GM18858 (cell line): Measurements from ENCODE around the gene AGPAT3.

Experiments used
- ATAC-seq: cut with Tn5 transposase; IDR thresholded peaks from one replicate; pipeline ENCODE4 v1.9.1; 2021; ENCODE audit not compliant: unreplicated experiment

AGPAT3 gene

DNA sequence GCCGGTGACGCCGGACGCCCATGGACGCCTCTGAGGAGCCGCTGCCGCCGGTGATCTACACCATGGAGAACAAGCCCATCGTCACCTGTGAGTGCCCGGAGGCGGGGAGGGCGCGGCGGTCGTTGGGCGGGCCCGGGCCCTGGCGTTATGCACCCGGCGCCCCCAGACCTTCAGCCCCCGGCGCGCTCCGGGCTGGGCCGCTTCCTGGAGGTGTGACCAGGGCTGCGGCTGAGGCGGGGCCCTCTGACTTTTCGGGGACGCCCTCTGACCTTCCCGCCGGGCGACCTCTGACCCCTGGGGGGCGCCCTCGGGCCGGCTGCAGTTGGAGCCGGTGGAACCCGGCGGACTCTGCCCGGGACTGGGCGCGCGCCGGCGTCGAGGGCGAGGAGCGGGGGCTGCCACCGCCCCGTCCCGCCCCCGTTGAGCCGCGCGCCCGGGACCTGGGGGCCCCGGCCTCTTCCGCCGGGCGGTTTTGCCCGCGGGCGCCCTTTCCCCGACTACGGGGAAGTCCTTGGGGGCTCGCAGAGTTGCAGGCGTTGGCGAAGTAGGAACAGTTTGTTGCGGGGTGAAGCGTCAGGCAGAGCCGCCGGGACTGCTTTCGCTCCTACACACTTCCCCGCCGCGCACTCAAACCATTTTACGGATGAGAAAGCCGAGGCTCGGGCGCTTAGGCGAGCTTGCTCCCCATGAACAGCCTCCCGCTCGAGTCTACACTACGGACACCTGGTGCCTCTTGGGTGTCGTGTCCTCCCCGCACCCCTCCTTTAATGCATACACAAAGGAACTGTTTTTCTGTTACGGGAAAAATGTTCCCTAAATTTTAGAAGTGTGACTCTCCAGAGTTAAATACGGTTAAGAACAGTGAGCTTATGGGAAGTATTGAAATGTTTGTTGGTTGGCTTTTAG, 147.7 kb downstream of the AGPAT3 start:
- peak; percentile 40 for ATAC-seq

DNA sequence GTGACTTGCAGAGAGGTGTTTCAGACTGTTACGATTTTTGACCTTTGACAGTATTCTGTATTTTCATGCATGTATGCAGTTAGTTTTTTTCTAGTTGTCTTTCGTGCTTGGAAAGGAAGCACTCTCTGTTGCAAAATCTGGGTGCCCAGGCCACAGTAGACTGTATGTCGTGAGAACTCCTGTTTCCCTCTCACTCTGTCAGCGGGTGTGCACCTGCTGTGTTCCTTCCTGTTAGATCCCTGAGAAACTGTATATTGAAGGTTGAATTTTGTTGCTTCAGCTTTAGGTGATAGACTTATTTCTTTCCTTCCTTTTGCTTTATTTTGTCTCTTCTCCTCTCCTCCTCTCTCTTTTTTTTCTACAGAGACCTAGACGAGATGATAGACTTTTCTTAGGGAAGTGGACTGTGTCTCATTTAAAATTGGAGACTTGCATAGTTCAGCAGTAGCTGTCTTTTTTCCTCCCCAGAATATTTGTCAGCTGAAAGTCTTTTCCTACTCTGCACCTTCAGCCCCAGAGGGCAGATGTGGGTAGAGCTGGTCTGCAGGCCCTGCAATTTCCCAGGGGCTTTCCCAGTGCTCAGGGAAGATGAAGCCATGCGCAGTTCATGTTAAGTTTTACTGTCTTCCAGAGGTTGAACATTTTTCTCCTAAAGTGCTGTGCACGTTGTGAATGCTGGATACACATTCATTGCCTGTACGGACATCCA, 148.5 kb downstream of the AGPAT3 start:
- no peak for ATAC-seq

DNA sequence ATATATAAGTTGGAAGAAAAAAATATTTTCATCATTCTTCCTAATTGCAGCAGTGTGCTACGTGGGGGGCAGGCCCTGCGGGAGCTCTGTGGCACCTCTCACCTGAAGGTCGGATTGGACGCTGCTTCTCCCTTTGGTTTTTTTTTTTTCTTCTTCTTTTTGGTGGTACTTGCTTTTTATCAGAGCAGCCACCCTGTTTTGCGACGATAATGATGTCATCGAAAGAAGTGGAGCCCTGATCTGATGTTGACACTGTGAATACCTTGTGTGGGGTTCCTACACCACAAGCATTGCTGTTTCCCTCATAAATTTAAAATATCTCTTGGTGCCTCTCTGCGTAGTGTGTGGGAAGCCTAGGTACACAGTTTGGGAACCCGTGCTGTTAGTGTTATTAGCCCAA, 152.6 kb downstream of the AGPAT3 start:
- ATAC-seq, result no peak

DNA sequence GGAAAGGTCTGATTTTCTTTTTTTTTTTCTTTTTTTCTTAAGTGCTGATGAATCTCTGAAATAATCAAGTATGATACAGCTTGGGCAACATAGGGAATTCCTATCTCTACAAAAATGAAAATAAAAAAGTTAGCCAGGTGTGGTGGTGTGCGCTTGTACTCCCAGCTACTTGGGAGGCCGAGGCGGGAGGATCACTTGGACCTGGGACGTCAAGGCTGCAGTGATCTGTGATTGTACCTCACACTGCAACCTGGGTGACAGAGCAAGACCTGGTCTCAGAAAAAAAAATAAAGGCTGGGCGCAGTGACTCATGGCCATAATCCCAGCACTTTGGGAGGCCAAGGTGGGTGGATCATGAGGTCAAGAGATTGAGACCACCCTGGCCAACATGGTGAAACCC, 153.1 kb downstream of the AGPAT3 start:
- no peak for ATAC-seq

DNA sequence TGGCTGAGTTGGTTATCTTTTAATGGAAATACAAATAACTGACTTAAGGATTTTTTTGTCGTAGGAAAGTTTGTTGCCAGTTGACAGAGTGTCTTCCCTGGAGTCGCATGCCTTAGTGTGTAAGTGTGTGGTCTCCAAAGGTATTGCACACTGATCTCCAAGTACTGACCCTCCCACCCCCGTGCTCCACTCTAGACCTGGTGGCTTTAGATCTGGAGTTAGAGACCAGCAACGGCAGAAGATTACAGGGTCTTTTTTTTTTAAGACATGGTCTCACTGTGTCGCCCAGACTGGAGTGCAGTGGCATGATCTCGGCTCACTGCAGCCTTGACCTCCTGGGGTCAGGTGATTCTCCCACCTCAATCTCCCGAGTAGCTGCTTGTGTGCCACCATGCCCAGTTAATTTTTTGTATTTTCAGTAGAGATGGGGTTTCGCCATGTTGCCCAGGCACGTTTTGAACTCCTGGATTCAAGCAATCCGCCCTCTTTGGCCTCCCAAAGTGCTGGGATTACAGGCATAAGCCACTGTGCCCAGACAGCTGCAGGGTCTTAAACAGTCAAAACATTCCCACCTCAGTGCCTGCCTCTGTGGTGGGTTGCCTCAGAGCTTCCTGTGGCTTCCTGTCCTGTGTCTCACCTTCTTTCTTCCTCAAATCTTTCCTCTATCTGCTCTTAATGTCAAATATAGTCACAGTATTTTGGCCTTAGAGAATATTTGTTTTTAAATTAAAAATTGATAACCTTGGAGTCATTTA, 154.0 kb downstream of the AGPAT3 start:
- ATAC-seq, result no peak

DNA sequence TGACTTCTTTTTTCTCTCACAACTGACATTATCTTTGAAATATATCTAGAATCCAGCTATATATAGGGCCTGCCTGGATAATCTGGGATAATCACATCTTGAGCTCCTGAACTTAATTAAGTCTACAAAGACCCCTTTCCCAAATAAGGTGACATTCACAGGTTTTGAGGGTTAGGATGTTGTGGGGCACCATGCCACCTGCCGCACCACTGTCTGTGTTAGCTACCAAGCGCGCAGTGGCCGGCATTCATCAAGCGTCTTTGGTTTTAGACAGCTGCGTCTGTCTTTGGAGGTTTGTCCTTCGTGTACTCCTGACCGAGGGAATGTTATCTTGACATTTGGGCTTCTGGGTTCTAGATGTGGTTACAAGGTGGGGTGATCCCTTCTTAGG, 154.5 kb downstream of the AGPAT3 start:
- no peak for ATAC-seq

DNA sequence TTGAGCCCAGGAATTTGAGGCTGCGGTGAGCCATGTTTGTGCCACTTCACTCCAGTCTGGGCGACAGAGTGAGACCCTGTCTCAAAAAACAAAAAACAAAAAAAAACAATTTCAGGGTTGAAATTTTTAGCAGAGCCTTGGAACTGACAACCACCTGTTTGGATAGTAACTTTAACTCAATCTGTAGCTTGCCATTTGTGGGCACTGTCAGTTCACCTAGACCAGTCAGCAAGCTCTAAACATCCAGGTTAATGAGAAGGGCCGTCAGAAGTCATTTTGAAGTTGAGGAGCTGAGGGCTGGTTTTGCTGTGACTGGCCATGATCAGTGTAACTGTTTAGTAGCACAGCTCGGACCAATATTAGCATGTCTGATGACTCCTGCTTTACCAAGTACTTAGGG, 155.5 kb downstream of the AGPAT3 start:
- no peak for ATAC-seq

DNA sequence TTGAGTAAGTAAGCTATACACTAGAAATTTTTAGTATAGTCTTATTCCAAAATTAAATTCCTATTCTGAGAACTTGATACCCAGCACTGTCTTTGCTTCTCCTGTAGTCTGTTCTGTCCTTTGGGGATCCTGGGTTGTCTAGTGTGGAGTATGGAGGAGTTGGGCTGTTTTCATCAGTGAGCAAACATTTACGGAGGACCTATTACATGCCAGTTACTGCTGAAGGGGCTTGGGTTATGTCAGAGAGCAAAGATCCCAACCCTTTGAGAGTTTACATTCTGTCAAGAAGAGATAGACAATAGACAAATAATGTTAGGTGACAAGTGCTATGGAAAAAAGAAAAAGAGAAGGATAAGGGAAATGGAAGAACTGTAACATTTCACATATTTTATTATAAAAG, 156.0 kb downstream of the AGPAT3 start:
- no peak for ATAC-seq

DNA sequence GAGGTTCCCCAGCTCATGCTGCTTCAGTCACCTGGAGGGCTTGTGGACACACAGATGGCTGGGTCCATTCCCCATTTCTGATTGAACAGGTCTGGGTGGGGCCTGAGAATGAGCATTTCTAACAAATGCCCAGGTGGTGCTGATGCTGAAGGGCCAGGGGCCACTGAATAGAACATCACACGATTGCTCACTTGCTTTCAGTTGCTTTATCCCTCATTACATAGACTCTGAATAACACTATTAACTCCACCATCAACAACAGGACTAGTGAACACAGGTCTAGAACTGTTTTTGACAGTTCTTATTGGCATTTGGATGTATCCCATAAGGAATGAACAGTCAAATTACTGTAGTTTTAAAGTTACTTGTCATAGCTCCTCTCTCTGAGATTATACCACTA, 159.2 kb downstream of the AGPAT3 start:
- ATAC-seq, result no peak

DNA sequence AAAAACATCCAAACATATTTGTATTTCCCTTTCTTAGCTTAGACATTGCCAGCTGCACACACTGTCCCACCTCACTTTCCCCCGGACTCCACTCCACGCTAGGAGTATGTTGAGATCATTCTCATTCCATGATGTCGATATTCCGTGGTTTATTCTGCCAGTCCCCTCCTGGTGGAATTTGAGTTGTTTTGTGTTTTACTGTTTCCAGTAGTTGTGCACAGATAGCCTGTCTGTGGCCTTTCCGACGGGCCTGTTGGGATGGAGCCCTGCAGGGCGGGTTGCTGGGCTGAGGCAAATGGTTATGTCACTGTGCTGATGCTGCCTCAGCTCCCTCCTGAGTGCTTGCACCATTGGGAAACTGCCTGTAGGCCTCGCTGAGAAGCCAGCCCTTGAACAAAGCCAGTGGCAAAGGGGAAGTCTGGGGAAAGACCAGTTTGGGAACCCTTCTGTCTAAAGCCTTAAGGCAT, 159.9 kb downstream of the AGPAT3 start:
- ATAC-seq, result no peak

DNA sequence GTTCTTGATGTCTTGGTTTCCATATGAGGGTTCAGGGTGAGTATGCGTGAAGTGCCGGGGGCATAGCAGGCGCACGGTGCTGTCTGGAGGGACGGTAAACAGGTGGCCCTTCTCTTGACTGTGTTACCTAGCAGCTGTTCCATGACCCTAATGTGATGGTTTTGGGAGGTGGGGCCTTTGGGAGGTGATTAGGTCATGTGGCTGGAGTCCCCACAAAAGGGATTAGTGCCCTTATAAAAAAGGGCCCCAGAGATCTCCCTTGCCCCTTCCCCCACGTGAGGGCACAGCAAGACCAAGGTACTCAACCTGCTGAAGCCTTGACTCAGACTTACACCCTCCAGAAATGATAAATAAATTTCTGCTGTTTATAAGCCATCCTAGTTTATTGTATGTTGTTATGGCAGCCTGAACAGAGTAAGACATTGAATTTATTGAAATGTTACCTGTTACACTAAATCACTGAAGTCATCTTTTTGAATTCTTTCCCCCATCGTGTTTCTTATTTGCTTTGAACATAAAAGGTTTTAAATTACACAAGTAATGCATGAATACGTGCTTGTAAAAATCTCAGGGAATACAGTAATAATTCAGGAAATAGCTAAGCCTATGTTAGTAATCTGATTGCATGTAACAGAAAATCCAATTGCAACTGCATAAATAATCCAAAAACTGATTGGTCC, 162.7 kb downstream of the AGPAT3 start:
- no peak for ATAC-seq

DNA sequence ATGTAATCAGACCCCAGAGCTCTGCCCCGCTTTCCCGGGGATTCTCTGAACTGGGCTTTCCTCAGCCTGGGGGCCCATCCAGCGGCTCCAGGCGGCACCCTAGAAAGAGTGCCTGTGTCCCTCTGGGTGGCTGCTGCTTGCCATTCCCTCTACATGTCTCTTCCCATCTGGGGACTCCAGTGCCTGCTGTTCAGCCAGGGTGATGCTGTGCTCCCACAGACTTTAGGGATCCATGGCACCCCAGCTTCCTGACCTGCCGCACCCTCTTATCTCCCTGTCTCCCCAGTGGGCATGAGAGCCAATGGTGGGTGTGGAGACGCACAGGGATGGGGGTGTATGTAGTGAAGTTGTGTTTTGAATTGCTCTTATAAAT, 163.2 kb downstream of the AGPAT3 start:
- no peak for ATAC-seq

DNA sequence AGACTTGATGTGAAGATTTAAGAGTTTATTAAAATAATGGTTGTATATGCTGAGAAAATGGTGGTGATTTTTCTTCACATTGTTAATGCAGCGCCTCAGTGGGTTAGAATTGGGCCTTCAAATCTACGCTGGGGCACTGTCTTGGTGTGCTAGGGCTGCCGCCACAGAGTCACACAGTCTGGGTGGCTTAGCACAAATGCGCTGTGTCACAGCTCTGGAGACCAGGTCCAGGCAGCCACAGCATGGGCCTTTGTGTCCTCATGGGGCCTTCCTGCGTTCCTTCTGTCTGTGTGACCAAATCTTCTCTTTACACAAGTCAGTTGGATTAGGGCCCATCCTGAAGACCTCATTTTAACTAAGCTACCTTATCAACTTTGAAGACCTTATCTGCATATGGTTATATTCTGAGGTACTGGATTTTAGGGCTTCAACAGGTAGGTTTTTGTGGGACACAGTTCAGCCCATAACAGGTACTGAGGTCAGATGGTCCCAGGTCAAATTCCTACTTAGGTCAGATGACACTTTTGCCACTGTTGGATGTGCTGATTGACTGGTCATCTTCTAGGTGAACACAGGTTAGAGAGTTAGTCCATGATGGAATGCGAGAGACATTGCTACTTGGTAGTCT, 164.6 kb downstream of the AGPAT3 start:
- ATAC-seq, result no peak

DNA sequence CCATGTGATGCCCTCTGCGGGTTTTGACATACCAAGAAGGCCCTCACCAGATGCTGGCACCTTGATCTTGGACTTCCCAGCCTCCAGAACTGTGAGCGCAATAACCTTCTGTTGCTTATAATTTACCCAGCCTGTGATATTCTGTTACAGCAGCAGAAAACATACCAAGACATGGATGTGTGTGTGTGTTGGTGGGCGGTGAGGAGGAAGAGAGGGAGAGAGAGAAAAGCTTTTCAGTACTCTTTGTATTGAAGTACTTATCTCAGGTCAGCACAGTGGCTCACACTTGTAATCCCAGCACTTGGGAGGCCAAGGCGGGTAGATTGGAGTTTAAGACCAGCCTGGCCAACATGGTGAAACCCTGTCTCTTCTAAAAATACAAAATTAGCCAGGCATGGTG, 170.2 kb downstream of the AGPAT3 start:
- no peak for ATAC-seq
